Measurements from ENCODE around the gene HSPA1L.

Gene HSPA1L

GRCh38 chr6:31762356-31762755 is 52.7 kb downstream of the HSPA1L start, which contains the start of gene SAPCD1:
Gene SAPCD1, plus strand, starts transcription at chr6:31762656. Its CDS starts 399 bp downstream, at chr6:31763055.
- no peak for DNase-seq

- DNase-seq: no peak
Observed at GRCh38 chr6:31761343-31761742, 53.7 kb downstream of the HSPA1L start.

- DNase-seq: no peak
Observed at GRCh38 chr6:31760790-31761189, 54.3 kb downstream of the HSPA1L start.
